Stimulated activated CD8-positive, alpha-beta memory T cell treated with anti-CD3 and anti-CD28 coated beads, Interleukin-4, amount 100 ng/mL, for 24 hours (primary cell): ENCODE data around the gene UTP25.

Source experiments
- DNase-seq: peaks from one replicate; pipeline ENCODE4 v3.0.0-alpha.2; 2020; ENCODE audit warnings: low read depth

The UTP25 gene

DNA sequence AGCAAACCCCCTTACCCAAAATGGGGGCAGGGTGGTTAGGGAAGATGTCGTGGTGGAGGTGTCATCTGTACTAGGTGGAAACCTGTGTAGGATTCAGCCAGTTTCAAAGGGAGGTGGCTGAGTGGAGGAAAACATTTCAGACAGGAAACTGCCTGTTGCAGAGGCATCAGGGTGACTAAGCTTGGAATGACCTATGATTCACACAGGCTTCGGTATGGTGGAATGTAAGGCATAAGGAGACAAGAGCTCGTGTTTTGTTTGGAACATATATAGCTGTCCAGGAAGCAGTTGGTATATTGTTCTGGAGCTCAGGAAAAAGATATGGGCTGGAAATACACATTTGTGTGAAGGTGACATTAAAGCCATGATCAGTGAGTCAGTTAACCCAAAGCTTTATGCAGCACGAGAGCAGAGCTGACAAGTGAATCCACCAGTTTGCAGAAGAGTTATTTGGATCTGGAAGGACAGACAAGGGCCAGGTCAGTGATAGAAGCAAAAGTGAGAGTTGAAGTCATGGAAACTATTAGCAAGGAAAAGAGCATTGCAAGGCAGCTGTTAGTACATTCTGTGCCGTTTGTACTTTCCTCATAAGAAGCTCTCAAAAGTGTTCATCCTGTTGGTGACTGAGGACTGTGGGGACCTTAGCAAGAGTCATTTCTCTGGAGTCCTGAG is 12.2 kb downstream of the UTP25 start:
- no peak for DNase-seq

GRCh38 chr1:209840611-209841010 is 12.8 kb downstream of the UTP25 start:
- DNase-seq: no peak

DNA sequence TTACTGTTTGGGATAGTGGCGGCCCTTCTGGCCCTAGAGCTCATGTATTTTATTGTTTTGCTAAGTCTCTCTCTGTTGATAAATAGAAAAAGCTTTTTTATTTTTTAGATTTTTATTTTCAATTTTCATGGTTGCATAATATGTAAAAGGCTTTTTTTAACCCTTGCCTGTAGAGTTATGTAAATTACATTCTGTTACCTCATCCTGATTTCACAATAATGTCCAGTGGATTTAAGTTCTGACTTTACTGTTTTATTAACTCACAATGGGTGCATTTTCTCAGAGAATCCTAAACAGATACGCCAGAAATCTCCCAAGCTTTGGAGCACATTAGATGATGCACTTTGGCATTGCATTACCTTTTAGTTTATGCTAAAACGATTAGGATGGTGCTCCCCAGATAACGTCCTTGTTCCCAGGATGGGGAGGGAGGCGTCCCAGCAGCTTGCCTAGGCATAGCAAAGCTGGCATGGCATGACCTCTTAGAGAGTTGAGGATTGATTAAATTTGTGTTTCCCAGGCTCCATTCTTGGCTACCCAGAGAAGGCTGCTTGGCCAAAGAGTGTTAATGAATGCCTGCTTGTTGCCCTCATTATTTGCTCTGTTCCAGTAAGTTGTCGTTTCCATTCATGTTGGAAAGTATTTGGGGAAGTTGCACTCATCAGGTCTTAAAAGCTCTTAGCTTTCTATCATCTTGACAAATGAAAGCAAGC is 17.1 kb downstream of the UTP25 start:
- DNase-seq: no peak

DNA sequence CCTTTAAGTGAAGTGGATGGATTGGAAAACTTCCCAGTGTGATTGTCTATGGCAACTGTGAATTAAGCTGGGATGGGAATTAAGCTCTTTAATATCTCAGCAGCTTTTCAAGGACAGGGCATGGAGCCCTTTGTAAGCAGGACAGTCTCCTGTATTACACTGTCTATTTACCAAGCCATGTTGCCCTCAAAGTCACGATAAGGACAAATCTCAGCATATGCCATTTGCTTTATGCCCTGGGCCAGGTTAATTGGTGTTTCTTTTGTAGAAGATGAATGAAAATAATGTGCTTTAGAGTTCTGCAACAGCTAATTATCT is 17.6 kb downstream of the UTP25 start:
- no peak for DNase-seq

DNA sequence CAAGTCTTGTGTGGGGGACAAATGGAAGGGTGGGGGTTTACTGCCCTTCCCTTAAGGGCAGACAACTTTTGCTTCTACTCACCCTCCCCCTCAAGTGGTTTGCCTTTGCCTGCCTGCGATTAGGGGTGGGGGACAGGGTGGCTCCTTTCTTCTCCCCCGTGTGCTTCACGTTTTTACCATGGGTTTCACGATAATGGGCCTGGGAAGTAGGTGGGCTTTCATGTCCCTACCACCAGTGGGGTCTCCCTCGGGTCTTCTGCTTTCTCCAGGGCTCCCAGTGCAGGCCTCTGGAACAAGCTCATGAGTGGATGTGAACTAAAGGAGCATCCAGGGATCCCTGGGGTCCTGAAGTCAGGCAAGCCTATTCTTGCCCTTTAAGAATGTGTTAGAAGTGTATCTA is 21.6 kb downstream of the UTP25 start:
- no peak for DNase-seq

GRCh38 chr1:209850342-209850979 is 22.7 kb downstream of the UTP25 start:
- no peak for DNase-seq

- DNase-seq: no peak
Observed at GRCh38 chr1:209853676-209854075, 25.9 kb downstream of the UTP25 start.

- no peak for DNase-seq
Observed at GRCh38 chr1:209854196-209854595, 26.4 kb downstream of the UTP25 start.

DNA sequence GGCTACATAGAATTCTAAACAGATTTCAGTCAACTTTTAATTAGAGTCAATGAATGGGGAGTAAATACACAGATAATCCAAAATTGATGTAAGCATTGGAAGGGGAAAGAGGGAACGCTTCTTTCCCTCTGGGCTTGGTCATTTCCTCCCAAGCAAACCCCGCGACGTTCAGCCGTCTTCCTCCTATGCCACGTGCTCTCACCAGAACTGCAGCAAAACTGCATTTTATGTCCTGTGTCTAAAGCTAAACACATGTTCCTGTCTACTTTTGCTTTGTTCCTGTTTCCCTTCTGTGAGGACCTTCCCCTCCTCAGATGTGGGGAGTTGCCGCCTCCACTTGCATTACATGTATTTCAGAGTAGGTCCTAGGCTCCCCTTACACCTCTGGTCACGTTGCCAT is 27.2 kb downstream of the UTP25 start:
- DNase-seq: no peak

DNA sequence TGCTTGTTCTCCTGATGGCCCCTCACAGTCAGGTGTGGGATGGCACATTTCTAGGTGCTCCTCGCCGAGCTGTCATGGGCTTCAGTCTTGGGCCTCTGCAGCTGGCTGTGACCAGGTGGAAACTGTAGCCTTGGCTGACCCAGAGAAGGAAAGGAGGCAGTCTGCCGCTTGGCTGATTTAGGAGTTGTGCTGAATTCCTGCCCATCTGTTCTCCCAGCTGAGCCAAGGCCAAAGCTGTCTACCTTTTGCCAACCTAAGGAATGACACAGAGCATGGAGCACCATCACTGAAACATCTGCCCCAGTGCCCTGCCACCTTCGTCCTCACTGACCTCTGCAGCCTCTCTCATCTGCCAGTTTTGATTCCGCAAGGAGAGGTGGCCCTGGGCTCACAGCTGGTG is 27.9 kb downstream of the UTP25 start:
- DNase-seq: no peak

DNA sequence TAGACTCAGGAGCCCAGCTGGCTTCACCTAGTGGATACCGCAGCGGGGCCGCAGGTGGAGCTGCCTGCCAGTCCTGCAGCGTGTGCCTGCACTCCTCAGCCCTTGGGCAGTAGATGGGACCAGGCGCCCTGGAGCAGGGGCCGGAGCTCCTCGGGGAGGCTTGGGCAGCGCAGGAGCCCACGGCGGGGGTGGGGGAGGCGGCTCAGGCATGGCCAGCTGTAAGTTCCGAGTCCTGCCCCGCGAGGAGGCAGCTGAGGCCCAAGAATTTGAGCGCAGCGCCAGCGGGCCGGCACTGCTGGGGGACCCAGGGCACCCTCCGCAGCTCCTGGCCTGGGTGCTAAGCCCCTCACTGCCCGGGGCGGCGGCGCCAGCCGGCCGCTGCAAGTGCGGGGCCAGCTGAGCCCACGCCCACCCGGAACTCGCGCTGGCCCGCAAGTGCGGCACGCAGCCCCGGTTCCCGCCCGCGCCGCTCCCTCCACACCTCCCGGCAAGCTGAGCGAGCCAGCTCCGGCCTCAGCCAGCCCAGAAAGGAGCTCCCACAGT is 30.9 kb downstream of the UTP25 start:
- DNase-seq: no peak

- peak; percentile 52 for DNase-seq
Observed at GRCh38 chr1:209860293-209860881, 32.6 kb downstream of the UTP25 start.

GRCh38 chr1:209861242-209861641 is 33.5 kb downstream of the UTP25 start:
- no peak for DNase-seq

GRCh38 chr1:209862391-209863356 is 34.9 kb downstream of the UTP25 start:
- no peak for DNase-seq

DNA sequence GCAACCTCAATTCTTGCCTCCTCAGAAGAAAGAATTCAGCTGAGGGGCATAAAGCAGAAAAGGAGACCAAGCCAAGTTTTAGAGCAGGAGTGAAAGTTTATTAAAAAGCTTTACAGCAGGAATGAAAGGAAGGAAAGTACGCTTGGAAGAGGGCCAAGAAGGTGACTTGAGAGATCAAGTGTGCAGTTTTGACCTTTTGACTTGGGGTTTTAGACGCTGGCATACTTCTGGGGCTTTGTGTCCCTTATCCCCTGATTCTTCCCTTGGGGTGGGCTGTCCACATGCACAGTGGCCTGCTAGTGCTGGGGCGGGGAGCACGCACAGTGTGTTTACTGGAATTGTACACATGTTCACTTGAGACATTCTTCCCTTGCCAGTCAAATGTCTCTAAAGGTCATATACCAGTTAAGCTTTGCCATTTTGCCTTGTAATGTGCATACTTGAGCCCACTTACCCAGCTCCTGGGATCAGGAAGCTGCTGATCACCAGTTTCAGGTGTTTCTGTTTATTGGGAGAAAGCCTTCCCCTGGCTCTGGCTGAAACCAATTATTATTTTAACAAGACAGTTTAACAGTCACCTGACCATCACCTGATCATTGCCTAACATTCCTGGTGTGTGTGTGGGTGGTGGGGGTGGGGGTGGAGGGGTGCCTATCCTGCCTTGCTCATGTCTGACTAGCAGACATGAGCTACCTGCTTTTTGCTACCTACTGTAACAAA is 36.2 kb downstream of the UTP25 start:
- DNase-seq: no peak

DNA sequence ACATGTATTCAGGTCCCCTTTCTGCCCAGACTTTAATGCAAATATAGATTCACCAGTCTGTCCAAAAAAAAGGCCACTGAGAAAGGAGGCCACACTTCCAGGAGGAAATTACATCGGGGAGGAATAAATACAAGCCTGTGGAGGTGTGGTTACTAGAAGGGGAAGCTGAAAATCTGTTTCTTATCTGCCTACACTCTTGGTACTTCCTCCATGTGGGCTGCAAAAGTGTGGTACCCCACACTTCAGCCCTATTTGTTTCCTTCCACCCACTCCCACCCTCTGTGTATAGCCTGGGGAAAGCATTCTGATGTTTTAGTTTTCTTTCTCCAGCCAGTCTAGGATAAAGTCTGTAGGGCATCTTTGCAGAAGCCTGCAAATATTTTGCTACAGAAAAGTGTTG is 38.4 kb downstream of the UTP25 start:
- DNase-seq: no peak

DNA sequence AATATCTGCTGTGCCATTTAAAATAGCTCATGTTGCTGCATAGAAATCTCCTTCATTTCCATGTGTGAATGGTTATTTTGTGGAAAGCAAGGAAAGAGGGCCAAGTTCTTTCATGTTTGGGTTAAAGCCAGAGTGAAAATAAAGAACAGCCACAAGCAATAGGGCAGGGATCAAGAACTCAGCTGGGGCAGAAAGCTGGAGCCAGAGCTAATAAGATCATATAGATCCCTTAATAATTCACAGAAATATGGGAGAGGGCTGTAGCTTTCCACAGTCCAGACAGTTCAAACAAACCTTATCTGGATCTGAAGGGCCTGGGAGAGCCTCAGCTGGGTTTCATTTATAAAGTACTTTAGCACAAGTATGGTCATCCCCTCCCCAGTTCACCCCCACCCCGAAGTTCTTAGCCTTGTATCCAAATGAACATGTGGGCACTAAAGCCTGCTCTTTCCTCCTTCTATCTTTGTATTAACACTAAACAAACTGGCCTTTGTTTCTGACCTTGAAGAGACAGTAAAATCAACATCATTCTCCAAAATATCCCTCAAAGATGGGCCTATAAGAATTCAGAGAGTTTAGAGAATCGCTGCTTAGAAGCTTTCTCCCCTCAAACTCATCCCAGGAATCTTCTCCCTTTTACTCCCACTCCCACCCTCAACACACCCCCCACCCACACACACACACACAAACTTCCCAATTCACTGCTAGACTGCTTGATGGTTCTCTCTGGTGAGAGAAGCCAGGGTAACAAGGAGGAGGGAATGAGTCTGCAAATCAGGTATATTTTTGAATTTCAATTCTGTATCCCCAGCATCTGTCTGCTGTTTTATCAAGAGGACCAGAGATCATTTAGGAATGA is 41.7 kb downstream of the UTP25 start:
- DNase-seq: no peak

- DNase-seq: no peak
Observed at GRCh38 chr1:209870151-209870831, 42.5 kb downstream of the UTP25 start.

DNA sequence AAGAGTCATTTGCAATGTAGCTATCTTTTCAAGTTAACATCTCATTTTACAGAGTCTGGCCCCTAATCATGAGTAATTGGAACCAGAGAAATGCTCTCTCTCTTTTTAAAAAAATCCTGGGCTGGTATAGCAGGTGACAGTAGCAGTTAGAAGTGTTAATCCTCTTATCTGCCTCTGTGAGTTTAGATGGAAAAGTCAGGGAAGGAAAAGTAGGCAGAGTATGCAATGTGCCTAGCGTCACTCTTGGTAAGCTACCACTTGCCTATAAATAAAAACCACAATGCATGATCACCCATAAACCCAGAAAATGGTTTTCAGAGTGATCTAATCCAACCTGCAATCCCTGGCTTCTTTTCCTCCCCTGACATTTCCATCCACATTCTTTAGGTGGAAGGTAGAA is 43.2 kb downstream of the UTP25 start:
- no peak for DNase-seq

DNA sequence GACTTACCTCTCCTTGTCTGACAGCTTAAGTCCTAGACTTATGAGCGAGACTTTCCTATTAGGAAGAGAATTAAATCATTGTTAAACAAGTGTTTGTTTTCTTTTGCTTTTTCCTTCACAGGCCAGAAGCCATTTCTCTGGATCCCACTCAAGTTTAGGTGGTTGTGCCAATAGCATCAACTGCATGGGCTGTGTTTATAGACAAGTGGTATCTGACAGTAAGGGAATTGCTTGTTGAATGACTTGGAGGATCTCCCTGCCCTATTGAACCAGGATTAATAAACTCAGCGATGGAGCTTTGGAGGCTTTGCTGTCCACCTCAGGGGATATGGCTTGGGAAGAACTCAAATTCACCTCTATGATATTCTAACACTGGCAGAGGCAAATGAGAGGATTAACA is 43.7 kb downstream of the UTP25 start:
- no peak for DNase-seq
